ENCODE measurements around the gene COL5A1. TPM values are rescaled to one million over a fixed set of nuclear protein-coding genes. Genes with fewer than 3 reads are reported as not detected.

COL5A1 gene
- total RNA-seq, 1 donor from 2014 or later = 1,552 TPM

DNA sequence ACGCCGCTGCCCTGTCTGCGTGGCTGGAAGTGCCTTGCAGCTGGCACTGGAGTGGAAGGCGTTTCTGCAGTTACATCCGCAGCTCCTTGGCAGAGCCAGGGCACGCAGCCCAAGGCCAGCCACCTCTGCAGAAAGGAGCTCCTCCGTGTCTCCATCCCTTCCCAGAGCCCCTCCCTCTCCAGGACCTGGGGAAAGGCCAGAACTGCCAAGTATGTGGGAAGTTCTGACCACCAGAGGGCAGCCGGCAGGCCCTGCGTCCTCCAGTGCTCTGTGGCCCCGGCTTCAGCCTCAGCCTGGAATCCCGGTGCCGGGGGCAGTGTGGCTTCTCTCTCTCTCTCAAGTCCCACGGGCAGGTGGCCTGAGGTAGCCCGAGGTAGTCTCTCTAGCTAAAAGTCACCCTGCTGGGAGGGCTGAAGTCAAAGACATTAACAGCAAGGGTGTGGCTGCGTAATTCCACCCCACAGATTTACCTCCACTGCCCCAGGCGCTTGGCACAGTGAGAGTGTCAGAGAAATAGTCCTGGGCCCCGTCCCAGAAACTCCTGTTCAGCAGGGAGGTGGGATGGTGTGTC is 137.3 kb downstream of the COL5A1 start:
- no peak overlapping the region for H3K27ac Mint-ChIP-seq (ENCODE audit: unreplicated experiment)
- H3K4me1 Mint-ChIP-seq (ENCODE audit: unreplicated experiment) = peaks cover 34% of the 10 kb centered on the region
- H3K9me3 Mint-ChIP-seq (ENCODE audit: unreplicated experiment) = no peaks in the 10 kb centered on the region
- no peaks in the 10 kb centered on the region for H3K27me3 Mint-ChIP-seq (ENCODE audit: unreplicated experiment)
- peaks cover 36% of the 10 kb centered on the region for H3K36me3 Mint-ChIP-seq (ENCODE audit: unreplicated experiment)
- no peak overlapping the region for H3K4me3 Mint-ChIP-seq (ENCODE audit: unreplicated experiment)
- no peak for DNase-seq (ENCODE audit: extremely low spot score, unreplicated experiment)
- TF ChIP-seq, protein P1, sequence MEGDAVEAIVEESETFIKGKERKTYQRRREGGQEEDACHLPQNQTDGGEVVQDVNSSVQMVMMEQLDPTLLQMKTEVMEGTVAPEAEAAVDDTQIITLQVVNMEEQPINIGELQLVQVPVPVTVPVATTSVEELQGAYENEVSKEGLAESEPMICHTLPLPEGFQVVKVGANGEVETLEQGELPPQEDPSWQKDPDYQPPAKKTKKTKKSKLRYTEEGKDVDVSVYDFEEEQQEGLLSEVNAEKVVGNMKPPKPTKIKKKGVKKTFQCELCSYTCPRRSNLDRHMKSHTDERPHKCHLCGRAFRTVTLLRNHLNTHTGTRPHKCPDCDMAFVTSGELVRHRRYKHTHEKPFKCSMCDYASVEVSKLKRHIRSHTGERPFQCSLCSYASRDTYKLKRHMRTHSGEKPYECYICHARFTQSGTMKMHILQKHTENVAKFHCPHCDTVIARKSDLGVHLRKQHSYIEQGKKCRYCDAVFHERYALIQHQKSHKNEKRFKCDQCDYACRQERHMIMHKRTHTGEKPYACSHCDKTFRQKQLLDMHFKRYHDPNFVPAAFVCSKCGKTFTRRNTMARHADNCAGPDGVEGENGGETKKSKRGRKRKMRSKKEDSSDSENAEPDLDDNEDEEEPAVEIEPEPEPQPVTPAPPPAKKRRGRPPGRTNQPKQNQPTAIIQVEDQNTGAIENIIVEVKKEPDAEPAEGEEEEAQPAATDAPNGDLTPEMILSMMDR (IDR thresholded peaks at IDR 0.05) = peak; percentile 70

DNA sequence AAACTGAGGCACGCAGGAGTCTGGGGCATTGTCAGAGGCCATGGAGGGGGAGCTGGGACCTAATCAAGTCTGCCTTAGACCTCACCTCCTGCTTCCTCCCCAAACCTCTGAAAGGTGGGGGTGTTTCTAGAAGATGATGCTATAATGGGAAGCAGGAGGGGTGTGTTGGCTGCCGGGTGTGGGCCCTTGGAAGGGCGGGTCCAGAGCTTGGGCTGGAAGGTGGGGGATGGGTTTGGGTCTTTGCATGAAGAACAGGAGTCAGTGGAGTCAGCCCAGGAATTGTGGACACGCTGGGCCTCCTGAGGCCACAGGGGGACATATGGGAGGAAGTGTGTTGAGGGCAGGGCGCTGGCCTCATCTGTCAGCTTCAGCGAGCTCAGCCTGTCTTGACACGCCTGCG is 138.0 kb downstream of the COL5A1 start:
- no peak for DNase-seq (ENCODE audit: extremely low spot score, unreplicated experiment)
- no peaks in the 10 kb centered on the region for H3K27me3 Mint-ChIP-seq (ENCODE audit: unreplicated experiment)
- H3K4me3 Mint-ChIP-seq (ENCODE audit: unreplicated experiment) = no peak overlapping the region
- peaks cover 38% of the 10 kb centered on the region for H3K36me3 Mint-ChIP-seq (ENCODE audit: unreplicated experiment)
- H3K9me3 Mint-ChIP-seq (ENCODE audit: unreplicated experiment) = no peaks in the 10 kb centered on the region
- peaks cover 35% of the 10 kb centered on the region for H3K4me1 Mint-ChIP-seq (ENCODE audit: unreplicated experiment)
- TF ChIP-seq, protein P1 (IDR thresholded peaks at IDR 0.05) = no peak
- peak overlapping the region; percentile 15 for H3K27ac Mint-ChIP-seq (ENCODE audit: unreplicated experiment)

DNA sequence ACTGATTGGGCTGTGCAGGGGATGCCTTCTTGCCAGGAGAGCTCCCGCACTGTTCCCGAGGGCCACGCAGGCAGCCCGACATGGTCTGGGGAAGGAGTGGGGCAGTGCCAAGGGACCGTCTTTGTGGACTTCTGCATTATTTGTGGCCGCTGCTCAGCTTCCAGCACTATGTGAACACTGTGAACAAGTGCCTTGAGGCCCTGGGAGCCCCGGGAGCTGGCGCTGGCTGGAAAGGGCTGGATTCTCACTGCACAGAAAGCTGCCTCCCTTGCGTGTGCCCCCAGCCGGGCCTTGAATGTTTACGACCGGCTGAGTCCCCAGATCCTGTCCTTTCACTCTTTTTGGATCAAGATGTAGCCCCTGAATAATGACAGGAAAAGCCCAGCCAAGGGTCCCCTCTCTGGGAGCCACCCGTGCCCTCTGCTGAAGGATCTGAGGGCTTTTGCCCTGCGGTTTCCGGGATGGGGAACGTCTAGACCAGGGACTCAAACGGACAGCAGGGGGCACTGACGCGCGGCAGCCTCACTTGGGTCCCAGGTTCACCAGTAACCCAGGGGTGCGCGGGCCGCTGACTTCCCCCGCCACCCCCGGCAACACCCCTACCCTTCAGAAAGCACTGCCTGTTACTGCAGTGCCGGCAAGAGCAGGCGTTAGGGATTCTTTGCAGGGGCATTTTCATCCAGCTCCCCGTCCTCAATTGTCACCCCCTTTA is 140.1 kb downstream of the COL5A1 start:
- TF ChIP-seq, protein P1 (IDR thresholded peaks at IDR 0.05) = peak; percentile 36

DNA sequence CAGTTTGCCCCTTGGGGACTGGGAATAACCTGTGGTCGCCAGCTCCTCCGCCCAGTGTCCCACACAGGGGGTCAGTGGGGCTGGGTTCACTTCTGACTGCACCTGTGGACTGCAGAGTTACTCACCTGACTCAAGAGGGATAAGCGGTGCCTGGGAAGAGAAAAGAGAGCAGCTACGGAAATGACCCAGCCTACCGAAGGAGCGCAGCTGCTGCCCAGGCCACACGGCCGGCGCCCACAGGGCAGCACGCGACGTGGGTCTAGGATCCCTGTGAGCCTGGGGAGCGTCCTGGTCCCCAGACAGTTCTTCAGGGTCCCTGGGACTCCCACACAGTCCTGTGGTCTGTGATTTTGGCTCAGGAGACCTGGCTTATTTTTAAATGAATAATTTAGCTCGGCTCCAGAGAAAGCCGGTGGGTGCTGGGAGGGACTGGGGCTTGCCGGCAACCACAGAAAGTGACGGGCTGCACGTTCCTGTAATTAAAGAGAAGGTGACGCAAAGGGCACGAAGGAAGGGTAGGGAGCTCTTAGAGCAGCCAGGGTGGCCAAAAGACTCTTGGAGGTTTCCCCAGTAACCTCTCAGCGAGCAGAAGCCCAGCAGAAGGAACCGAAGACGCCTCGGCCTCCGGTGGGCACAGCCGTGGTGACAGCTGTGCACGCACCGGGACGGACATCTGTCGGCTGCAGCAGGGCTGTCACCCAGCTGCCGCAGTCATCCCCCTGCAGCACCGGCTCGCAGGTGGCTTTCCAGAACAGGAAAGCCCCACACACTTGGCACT is 141.5 kb downstream of the COL5A1 start:
- DNase-seq (ENCODE audit: extremely low spot score, unreplicated experiment) = no peak
- Mint-ChIP-seq H3K4me3 (ENCODE audit: unreplicated experiment) (no peak overlapping the region), H3K27me3 (ENCODE audit: unreplicated experiment) (no peaks in the 10 kb centered on the region), H3K4me1 (ENCODE audit: unreplicated experiment) (peaks cover 14% of the 10 kb centered on the region), H3K27ac (ENCODE audit: unreplicated experiment) (no peak overlapping the region), H3K9me3 (ENCODE audit: unreplicated experiment) (no peaks in the 10 kb centered on the region), H3K36me3 (ENCODE audit: unreplicated experiment) (peaks cover 40% of the 10 kb centered on the region)
- TF ChIP-seq, protein P1 (IDR thresholded peaks at IDR 0.05) = no peak

More for the DNA sequence above, 140.1 kb downstream of the COL5A1 start:
- Mint-ChIP-seq H3K9me3 (ENCODE audit: unreplicated experiment) (no peaks in the 10 kb centered on the region), H3K27ac (ENCODE audit: unreplicated experiment) (no peak overlapping the region), H3K27me3 (ENCODE audit: unreplicated experiment) (no peaks in the 10 kb centered on the region), H3K4me1 (ENCODE audit: unreplicated experiment) (peaks cover 16% of the 10 kb centered on the region), H3K4me3 (ENCODE audit: unreplicated experiment) (no peak overlapping the region), H3K36me3 (ENCODE audit: unreplicated experiment) (peaks cover 37% of the 10 kb centered on the region)
- no peak for DNase-seq (ENCODE audit: extremely low spot score, unreplicated experiment)

DNA sequence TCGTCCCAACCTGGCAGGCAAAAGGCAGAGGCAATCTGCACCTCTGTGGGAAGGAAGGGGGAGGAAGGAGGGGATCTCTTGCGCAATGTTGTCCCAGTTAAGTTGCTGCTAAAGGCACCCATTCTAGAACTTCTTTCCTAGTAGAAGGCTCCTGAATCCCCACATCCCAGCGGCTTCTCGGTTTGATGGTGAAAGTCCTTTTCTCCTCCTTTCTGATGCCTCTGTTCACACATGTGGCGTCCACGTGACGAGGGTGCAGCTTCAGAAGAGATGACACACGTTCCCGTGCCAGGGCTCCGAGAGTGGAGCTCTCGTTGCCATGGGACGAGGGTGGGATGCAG is 142.1 kb downstream of the COL5A1 start:
- Mint-ChIP-seq H3K27me3 (ENCODE audit: unreplicated experiment) (no peaks in the 10 kb centered on the region), H3K4me3 (ENCODE audit: unreplicated experiment) (no peak overlapping the region), H3K36me3 (ENCODE audit: unreplicated experiment) (peaks cover 39% of the 10 kb centered on the region), H3K9me3 (ENCODE audit: unreplicated experiment) (no peaks in the 10 kb centered on the region), H3K27ac (ENCODE audit: unreplicated experiment) (no peak overlapping the region), H3K4me1 (ENCODE audit: unreplicated experiment) (peaks cover 14% of the 10 kb centered on the region)
- no peak for DNase-seq (ENCODE audit: extremely low spot score, unreplicated experiment)
- TF ChIP-seq, protein P1 (IDR thresholded peaks at IDR 0.05) = no peak

Data from osteocyte (in vitro differentiated cells).